Activated naive CD8-positive, alpha-beta T cell treated with anti-CD3 and anti-CD28 coated beads, Interleukin-2, amount 10 ng/mL, durations not matched to agents 7 days and 5 days (primary cell): ENCODE measurements around the gene PRKG1. TPM values are rescaled to one million over a fixed set of nuclear protein-coding genes. Genes with fewer than 3 reads are reported as not detected.

Experiments used
- ATAC-seq: fragments of 150-1000 bp; cut with Tn5 transposase; one replicate; pipeline ENCODE4 v1.10.0; 2021; ENCODE audit warnings: low read depth, moderate library complexity
- POLR2A ChIA-PET: fragments of 350-600 bp; sonication (Branson Sonifier 250); formaldehyde crosslinking; loops from one replicate; lab custom pipeline; 2021; ENCODE audit warnings: antibody characterized with exemption; lab: Charles Lee
- DNase-seq: peaks from one replicate; pipeline ENCODE4 v3.0.0; 2021
- H3K27ac Mint-ChIP-seq: one replicate; pipeline ENCODE4 v1.8.0; 2022; ENCODE audit warnings: mild to moderate bottlenecking, mixed read lengths
- H3K27me3 Mint-ChIP-seq: one replicate; pipeline ENCODE4 v1.8.0; 2022; ENCODE audit warnings: mild to moderate bottlenecking, moderate library complexity, mixed read lengths
- H3K36me3 Mint-ChIP-seq: one replicate; pipeline ENCODE4 v1.8.0; 2021; ENCODE audit warnings: mild to moderate bottlenecking, mixed read lengths
- H3K4me1 Mint-ChIP-seq: one replicate; pipeline ENCODE4 v1.8.0; 2021; ENCODE audit warnings: mixed read lengths
- H3K4me3 Mint-ChIP-seq: one replicate; pipeline ENCODE4 v1.8.0; 2022; ENCODE audit warnings: mild to moderate bottlenecking, moderate library complexity, mixed read lengths
- H3K9me3 Mint-ChIP-seq: one replicate; pipeline ENCODE4 v1.8.0; 2021; ENCODE audit warnings: mixed read lengths
- total RNA-seq, 2 experiments: library from RNA; stranded (reverse); gene quantifications; one replicate each; pipeline ENCODE4 v1.2.3, GENCODE V29; 2021

Gene PRKG1
- not detected for total RNA-seq

DNA sequence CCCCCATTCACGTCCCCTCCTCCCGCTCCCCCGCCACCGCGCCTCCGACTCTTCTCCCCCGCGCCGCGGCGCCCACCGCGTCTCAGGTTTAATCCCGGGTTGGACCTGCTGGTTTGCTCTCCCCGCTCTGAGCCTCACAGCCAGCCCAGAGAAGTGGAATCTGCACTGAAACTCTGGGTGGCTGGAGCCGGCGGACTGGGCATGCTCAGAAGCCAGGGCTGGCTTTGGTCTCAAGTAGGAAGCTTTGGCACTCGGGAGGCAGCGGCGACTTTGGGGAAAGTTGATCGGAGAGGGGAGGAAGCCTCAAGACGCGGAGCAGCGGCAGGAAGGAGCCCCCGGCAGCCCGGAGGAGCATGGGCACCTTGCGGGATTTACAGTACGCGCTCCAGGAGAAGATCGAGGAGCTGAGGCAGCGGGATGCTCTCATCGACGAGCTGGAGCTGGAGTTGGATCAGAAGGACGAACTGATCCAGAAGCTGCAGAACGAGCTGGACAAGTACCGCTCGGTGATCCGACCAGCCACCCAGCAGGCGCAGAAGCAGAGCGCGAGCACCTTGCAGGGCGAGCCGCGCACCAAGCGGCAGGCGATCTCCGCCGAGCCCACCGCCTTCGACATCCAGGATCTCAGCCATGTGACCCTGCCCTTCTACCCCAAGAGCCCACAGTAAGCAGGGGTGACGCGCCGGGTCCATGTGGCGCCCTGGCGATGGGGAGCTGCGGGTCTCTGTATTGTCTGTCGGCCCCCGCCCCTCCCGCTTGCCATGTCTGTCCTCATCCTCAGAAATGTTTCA, at the start of gene PRKG1:
Gene PRKG1, plus strand, starts transcription at position 250 of the 791 bp plus-strand sequence.
- H3K9me3 Mint-ChIP-seq, result no peaks in the 10 kb centered on the region
- peak; percentile 34 for DNase-seq
- POLR2A ChIA-PET, result no interaction called here
- H3K27ac Mint-ChIP-seq, result no peak within 1 kb of the TSS
- ATAC-seq, result no peak
- H3K4me1 Mint-ChIP-seq, result peaks cover 5% of the 10 kb centered on the region
- peak within 1 kb of the TSS; percentile 66 for H3K4me3 Mint-ChIP-seq
- H3K36me3 Mint-ChIP-seq, result no peaks in the 10 kb centered on the region
- H3K27me3 Mint-ChIP-seq, result peaks cover 47% of the 10 kb centered on the region

DNA sequence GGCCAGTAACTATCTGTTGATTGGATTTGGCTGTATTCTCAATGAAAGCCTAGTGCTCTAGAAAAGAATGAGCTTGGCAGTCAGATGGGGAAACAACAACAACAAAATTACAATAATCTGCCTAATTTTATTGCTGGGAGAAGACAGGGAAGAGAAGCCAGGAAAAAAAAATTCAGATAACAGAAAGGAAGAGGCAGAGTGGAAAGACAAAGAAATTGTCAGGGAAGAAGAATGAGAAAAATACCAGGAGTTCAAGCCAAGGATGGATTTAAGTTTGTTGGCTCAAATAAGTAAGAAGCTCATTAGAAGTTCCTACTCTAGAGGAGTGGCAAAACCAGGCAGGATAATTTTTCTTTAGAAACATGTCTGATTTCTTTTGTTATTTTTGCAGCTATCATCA, 45.9 kb upstream of the PRKG1 start:
- H3K4me3 Mint-ChIP-seq, result no peak overlapping the region
- no peaks in the 10 kb centered on the region for H3K9me3 Mint-ChIP-seq
- POLR2A ChIA-PET, result no interaction called here
- no peaks in the 10 kb centered on the region for H3K36me3 Mint-ChIP-seq
- ATAC-seq (no peak), DNase-seq (no peak)
- H3K4me1 Mint-ChIP-seq, result no peaks in the 10 kb centered on the region
- peaks cover 14% of the 10 kb centered on the region for H3K27me3 Mint-ChIP-seq
- H3K27ac Mint-ChIP-seq, result no peak overlapping the region

GRCh38 chr10:51029172-51029641, 45.1 kb upstream of the PRKG1 start:
- Mint-ChIP-seq H3K9me3 (no peaks in the 10 kb centered on the region), H3K27ac (no peak overlapping the region), H3K4me3 (no peak overlapping the region), H3K4me1 (no peaks in the 10 kb centered on the region), H3K27me3 (peaks cover 14% of the 10 kb centered on the region), H3K36me3 (no peaks in the 10 kb centered on the region)
- DNase-seq (no peak), ATAC-seq (no peak)
- POLR2A ChIA-PET, result no interaction called here

DNA sequence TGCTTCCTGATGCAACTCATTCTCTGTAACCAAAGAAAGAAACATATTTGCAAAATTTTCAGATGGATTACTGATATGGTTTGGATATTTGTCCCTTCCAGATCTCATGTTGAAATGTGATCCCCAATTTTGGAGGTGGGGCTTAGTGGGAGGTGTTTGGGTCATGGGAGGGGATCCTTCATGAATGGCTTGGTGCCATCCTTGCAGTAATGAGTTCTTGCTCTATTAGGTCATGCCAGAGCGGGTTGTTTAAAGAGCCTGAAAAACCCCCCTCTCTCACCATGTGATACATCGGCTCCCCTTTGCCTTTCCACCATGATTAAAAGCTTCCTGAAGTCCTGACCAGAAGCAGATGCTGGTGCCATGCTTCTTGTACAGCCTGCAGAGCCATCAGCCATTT, 43.8 kb upstream of the PRKG1 start:
- Mint-ChIP-seq H3K4me1 (no peaks in the 10 kb centered on the region), H3K27me3 (peaks cover 14% of the 10 kb centered on the region), H3K36me3 (no peaks in the 10 kb centered on the region), H3K9me3 (no peaks in the 10 kb centered on the region), H3K4me3 (no peak overlapping the region), H3K27ac (no peak overlapping the region)
- ATAC-seq (no peak), DNase-seq (no peak)
- POLR2A ChIA-PET, result no interaction called here

DNA sequence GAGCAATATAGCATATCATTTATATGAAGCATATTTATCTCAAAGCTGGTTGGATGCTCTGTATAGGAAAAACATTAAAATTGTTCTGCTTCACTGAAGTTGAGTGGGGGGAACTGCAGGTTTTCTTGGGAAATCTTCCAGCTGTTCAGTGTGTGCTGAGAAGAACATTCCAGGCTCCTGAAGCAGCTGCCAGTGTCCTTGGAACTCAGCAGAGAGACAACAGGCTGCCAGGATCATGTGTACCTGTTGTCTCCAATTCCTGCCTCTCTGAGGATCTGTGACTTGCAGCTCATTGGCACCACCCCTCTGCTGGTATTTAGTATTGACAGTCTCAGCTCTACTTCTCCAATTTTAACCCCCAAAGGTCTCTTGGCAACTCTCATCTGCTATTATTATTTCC, 42.3 kb upstream of the PRKG1 start:
- Mint-ChIP-seq H3K27me3 (peaks cover 8% of the 10 kb centered on the region), H3K9me3 (no peaks in the 10 kb centered on the region), H3K4me3 (no peak overlapping the region), H3K27ac (no peak overlapping the region), H3K36me3 (no peaks in the 10 kb centered on the region), H3K4me1 (no peaks in the 10 kb centered on the region)
- ATAC-seq (no peak), DNase-seq (no peak)
- POLR2A ChIA-PET, result no interaction called here

GRCh38 chr10:51034769-51035168, 39.5 kb upstream of the PRKG1 start:
- Mint-ChIP-seq H3K27me3 (no peaks in the 10 kb centered on the region), H3K9me3 (no peaks in the 10 kb centered on the region), H3K36me3 (no peaks in the 10 kb centered on the region), H3K4me3 (no peak overlapping the region), H3K27ac (no peak overlapping the region), H3K4me1 (no peaks in the 10 kb centered on the region)
- ATAC-seq (no peak), DNase-seq (no peak)
- POLR2A ChIA-PET, result no interaction called here

DNA sequence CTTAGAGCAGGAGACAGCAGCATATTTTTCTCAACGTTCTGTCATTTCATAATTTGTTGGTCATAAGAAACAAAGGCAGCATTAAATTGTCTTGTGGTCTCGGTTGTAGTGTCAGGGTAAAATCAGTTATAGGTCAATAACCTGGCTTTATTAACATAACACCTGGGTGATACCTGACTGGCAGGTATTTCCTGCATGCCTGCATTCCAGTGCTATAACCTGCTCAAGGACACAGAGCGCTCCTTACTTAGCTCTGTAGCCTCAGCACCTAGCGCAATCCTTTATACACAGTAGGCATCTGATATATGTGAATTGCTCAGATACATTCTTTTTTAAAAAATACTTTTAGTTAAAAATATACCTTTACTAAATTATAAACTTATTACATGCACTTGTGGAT, 38.9 kb upstream of the PRKG1 start:
- ATAC-seq (no peak), DNase-seq (no peak)
- Mint-ChIP-seq H3K4me3 (no peak overlapping the region), H3K27ac (no peak overlapping the region), H3K9me3 (no peaks in the 10 kb centered on the region), H3K4me1 (no peaks in the 10 kb centered on the region), H3K27me3 (no peaks in the 10 kb centered on the region), H3K36me3 (no peaks in the 10 kb centered on the region)
- POLR2A ChIA-PET, result no interaction called here

DNA sequence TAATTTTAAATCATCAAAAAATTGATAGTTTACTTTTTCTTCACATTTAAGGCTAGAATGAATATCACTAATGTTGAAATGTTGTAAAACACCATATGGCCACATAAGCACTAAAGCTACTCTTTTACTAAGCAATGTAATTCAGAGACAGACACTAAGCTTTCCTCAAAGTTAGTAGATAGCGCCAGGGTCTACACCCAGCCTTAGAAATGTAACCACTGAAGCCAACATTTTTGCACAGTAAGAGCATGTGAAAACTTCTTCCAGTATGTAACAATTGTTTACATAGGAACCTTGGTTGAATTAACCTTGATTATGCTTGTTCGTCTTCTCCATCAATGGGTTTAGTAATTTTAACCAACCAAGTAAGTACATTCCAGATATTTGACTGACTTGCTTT, 28.4 kb upstream of the PRKG1 start:
- Mint-ChIP-seq H3K36me3 (no peaks in the 10 kb centered on the region), H3K27ac (no peak overlapping the region), H3K4me1 (no peaks in the 10 kb centered on the region), H3K9me3 (no peaks in the 10 kb centered on the region), H3K27me3 (no peaks in the 10 kb centered on the region), H3K4me3 (no peak overlapping the region)
- POLR2A ChIA-PET, result no interaction called here
- ATAC-seq (no peak), DNase-seq (no peak)

GRCh38 chr10:51046654-51047053, 27.6 kb upstream of the PRKG1 start:
- no peaks in the 10 kb centered on the region for H3K9me3 Mint-ChIP-seq
- no peaks in the 10 kb centered on the region for H3K27me3 Mint-ChIP-seq
- no peak for DNase-seq
- ATAC-seq, result no peak
- no peak overlapping the region for H3K27ac Mint-ChIP-seq
- POLR2A ChIA-PET, result no interaction called here
- H3K4me1 Mint-ChIP-seq, result no peaks in the 10 kb centered on the region
- no peak overlapping the region for H3K4me3 Mint-ChIP-seq
- no peaks in the 10 kb centered on the region for H3K36me3 Mint-ChIP-seq

GRCh38 chr10:51047857-51048256, 26.4 kb upstream of the PRKG1 start:
- Mint-ChIP-seq H3K9me3 (no peaks in the 10 kb centered on the region), H3K36me3 (no peaks in the 10 kb centered on the region), H3K4me3 (no peak overlapping the region), H3K4me1 (no peaks in the 10 kb centered on the region), H3K27me3 (no peaks in the 10 kb centered on the region), H3K27ac (no peak overlapping the region)
- POLR2A ChIA-PET, result no interaction called here
- DNase-seq, result no peak
- no peak for ATAC-seq

DNA sequence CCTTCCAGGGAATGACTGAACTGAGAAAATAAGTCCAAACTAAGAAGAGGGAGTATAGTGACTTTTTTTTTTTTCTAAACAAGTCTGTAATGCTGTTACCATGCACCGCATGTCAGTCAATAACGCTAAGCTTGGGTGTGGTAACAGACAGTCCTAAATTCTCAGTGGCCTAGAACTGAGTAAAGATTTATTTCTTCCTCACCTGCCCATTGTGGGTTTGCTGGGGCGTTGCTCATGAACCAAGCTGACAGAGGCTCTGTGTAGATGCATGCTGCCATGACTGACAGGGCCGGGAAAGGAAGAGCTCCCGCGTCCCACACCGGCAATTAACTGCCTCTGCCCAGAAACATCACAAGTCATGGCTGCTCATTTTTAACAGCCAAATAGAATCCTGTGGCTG, 25.5 kb upstream of the PRKG1 start:
- Mint-ChIP-seq H3K36me3 (no peaks in the 10 kb centered on the region), H3K4me3 (no peak overlapping the region), H3K4me1 (no peaks in the 10 kb centered on the region), H3K9me3 (no peaks in the 10 kb centered on the region), H3K27me3 (no peaks in the 10 kb centered on the region), H3K27ac (no peak overlapping the region)
- POLR2A ChIA-PET, result no interaction called here
- ATAC-seq, result no peak
- DNase-seq, result no peak

DNA sequence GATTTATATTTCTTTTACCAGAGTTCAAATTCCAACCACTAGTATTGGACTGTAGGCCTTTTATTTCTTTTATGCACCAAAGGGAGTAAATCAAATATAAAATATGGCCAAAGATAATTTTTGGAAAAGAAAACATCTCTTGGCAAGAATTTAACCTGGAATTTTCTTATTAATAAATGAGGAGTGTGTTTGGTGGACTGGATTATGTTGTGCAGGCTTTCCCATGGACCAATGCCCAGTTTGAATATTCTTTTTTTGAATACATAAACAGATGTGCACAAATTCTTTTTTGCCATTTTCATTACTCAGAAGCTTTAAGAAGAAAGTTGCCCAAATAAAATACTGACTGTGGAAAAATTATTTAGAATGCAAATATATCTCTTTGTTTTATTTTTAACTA, 22.1 kb upstream of the PRKG1 start:
- DNase-seq (no peak), ATAC-seq (no peak)
- Mint-ChIP-seq H3K36me3 (no peaks in the 10 kb centered on the region), H3K27ac (no peak overlapping the region), H3K27me3 (peaks cover 2% of the 10 kb centered on the region), H3K9me3 (no peaks in the 10 kb centered on the region), H3K4me1 (no peaks in the 10 kb centered on the region), H3K4me3 (no peak overlapping the region)
- POLR2A ChIA-PET, result no interaction called here

DNA sequence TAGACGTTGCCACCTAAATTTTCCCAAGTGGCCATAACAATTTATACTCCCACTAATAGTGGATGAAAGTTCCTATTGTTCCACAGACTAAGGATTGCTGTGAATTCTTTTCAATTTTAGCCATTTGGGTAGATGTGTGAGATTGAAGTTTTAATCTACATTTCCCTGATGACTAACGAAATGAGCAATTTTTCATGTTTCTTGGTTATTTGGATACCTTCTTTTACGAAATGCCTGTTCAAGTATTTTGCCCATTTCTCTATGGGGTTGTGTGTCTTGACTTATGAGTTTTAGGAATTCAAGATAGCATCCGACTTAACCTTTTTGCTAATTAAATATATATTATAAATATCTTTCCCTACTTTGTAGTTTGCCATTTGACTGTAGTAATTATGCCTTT, 16.4 kb upstream of the PRKG1 start:
- Mint-ChIP-seq H3K9me3 (no peaks in the 10 kb centered on the region), H3K4me3 (no peak overlapping the region), H3K27ac (no peak overlapping the region), H3K4me1 (no peaks in the 10 kb centered on the region), H3K27me3 (peaks cover 2% of the 10 kb centered on the region), H3K36me3 (no peaks in the 10 kb centered on the region)
- DNase-seq, result no peak
- no peak for ATAC-seq
- POLR2A ChIA-PET, result no interaction called here

DNA sequence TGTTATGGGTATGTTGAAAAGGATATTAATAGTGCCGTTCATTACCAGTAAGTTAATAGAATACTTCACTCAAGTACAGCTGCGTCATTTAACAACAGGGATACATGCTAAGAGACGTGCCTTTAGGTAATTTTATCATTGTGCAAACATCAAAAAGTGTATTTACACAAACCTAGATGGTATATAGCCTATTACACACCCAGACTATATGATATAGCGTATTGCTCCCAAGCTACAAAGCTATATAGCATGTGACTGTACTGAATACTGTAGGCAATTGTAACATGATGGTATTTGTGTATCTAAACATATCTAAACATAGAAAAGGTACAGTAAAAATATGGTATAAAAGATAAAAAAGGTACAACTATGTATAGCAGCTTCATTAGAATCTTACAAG, 11.1 kb upstream of the PRKG1 start:
- no peaks in the 10 kb centered on the region for H3K9me3 Mint-ChIP-seq
- H3K4me3 Mint-ChIP-seq, result no peak overlapping the region
- ATAC-seq, result no peak
- DNase-seq, result no peak
- no peaks in the 10 kb centered on the region for H3K4me1 Mint-ChIP-seq
- no peaks in the 10 kb centered on the region for H3K36me3 Mint-ChIP-seq
- H3K27me3 Mint-ChIP-seq, result peaks cover 3% of the 10 kb centered on the region
- H3K27ac Mint-ChIP-seq, result no peak overlapping the region
- POLR2A ChIA-PET, result no interaction called here
